ENCODE results near the gene MYO18A. TPM values are rescaled to one million over a fixed set of nuclear protein-coding genes. Genes with fewer than 3 reads are reported as not detected.

The MYO18A gene
- total and polyA plus RNA-seq, 2 of the 4 experiments (the other 2 are of a cell fraction), result 22.4 to 39.1 TPM

GRCh38 chr17:29071303-29071702 is 108.9 kb downstream of the MYO18A start:
- Histone ChIP-seq H3K4me2 (ENCODE audit: low read depth, low read length) (no peak overlapping the region), H3K4ac (ENCODE audit: low read depth, low read length) (no peak overlapping the region), H4K5ac (ENCODE audit: low read depth, low read length) (no peak overlapping the region), H3K4me3 (ENCODE audit: insufficient read depth, low read depth, low read length) (no peak overlapping the region), H2BK120ac (ENCODE audit: low read depth, low read length) (no peak overlapping the region), H3K79me1 (ENCODE audit: low read depth in 1 of 2, low read length in 2 of 2) (no peaks in the 10 kb centered on the region), H3K27ac (ENCODE audit: insufficient read depth, low read length) (no peak overlapping the region), H4K8ac (ENCODE audit: low read depth in 2 of 2, low read length in 2 of 2) (no peak overlapping the region), H3K36me3 (ENCODE audit: control insufficient read depth, insufficient read depth, low read length) (peaks cover 3% of the 10 kb centered on the region; the same call in 1 of the 2 replicates), H3K9me1 (ENCODE audit: insufficient read depth, low read length) (no peaks in the 10 kb centered on the region), H3K14ac (replicated peaks; ENCODE audit: low read depth, low read length) (no peak overlapping the region), H3K4me1 (ENCODE audit: control insufficient read depth, insufficient read depth, low read length) (no peaks in the 10 kb centered on the region), H3K9me3 (ENCODE audit: control insufficient read depth, insufficient read depth, low read length) (no peaks in the 10 kb centered on the region), H2AK5ac (ENCODE audit: low read depth, low read length) (no peak overlapping the region), H2AFZ (replicated peaks; ENCODE audit: low read length, poor library complexity) (no peak overlapping the region), H4K91ac (ENCODE audit: insufficient read depth, low read depth, low read length) (no peak overlapping the region), H2AK9ac (replicated peaks; ENCODE audit: low read depth, low read length, poor library complexity) (no peak overlapping the region), H2BK20ac (ENCODE audit: low read depth, low read length) (no peak overlapping the region), H3K18ac (ENCODE audit: low read depth, low read length) (no peak overlapping the region), H3K56ac (ENCODE audit: extremely low read depth, insufficient read depth, low read length) (no peak overlapping the region), H2BK5ac (ENCODE audit: low read depth, low read length, poor library complexity, severe bottlenecking) (no peak overlapping the region), H2BK15ac (ENCODE audit: low read depth, low read length) (no peak overlapping the region), H3K9ac (ENCODE audit: low read depth, low read length) (no peak overlapping the region), H3K27me3 (ENCODE audit: control insufficient read depth, insufficient read depth, low read length) (peaks cover 17% of the 10 kb centered on the region), H4K20me1 (ENCODE audit: insufficient read depth, low read length) (no peaks in the 10 kb centered on the region; the same call in 1 of the 2 replicates), H3K23ac (ENCODE audit: low read depth, low read length) (no peak overlapping the region)
- in situ Hi-C loops (cut with MboI; ENCODE audit: low sequenced_read_pairs), result no loop called here
- dilution Hi-C loops (cut with HindIII; ENCODE audit: low sequenced_read_pairs, unreplicated experiment), result no loop called here
- ATAC-seq (ENCODE audit: low read depth), result no peak
- DNase-seq, result no peak
- TF ChIP-seq MXI1 (IDR thresholded peaks at IDR 0.05; ENCODE audit: borderline replicate concordance, low read depth, low read length), result no peak
- TF ChIP-seq RFX5 (IDR thresholded peaks at IDR 0.05; ENCODE audit: low read depth, low read length), result no peak
- TF ChIP-seq MAFK (IDR thresholded peaks at IDR 0.05; ENCODE audit: low read depth, low read length), result no peak
- no peak for TF ChIP-seq NFE2L2 (IDR thresholded peaks at IDR 0.05; ENCODE audit: low read depth, low read length)
- no peak for TF ChIP-seq FOS (IDR thresholded peaks at IDR 0.05; ENCODE audit: low read depth, low read length)
- TF ChIP-seq ELK1 (IDR thresholded peaks at IDR 0.05; ENCODE audit: borderline replicate concordance, low read depth, low read length), result no peak
- no peak for TF ChIP-seq CHD1 (IDR thresholded peaks at IDR 0.05; ENCODE audit: low read depth, low read length)
- no peak for TF ChIP-seq POLR2A (IDR thresholded peaks at IDR 0.05; ENCODE audit: low read depth, low read length)
- TF ChIP-seq, protein P1, sequence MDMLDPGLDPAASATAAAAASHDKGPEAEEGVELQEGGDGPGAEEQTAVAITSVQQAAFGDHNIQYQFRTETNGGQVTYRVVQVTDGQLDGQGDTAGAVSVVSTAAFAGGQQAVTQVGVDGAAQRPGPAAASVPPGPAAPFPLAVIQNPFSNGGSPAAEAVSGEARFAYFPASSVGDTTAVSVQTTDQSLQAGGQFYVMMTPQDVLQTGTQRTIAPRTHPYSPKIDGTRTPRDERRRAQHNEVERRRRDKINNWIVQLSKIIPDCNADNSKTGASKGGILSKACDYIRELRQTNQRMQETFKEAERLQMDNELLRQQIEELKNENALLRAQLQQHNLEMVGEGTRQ (IDR thresholded peaks at IDR 0.05; ENCODE audit: low read depth, low read length), result no peak
- TF ChIP-seq SMC3 (IDR thresholded peaks at IDR 0.05; ENCODE audit: low read depth, low read length), result no peak
- no peak for TF ChIP-seq MAZ (IDR thresholded peaks at IDR 0.05; ENCODE audit: borderline replicate concordance, low read depth, low read length)
- no peak for TF ChIP-seq RAD21 (IDR thresholded peaks at IDR 0.05; ENCODE audit: low read length)
- no peak for TF ChIP-seq CEBPB (IDR thresholded peaks at IDR 0.05; ENCODE audit: low read depth, low read length)
- TF ChIP-seq, protein P2, sequence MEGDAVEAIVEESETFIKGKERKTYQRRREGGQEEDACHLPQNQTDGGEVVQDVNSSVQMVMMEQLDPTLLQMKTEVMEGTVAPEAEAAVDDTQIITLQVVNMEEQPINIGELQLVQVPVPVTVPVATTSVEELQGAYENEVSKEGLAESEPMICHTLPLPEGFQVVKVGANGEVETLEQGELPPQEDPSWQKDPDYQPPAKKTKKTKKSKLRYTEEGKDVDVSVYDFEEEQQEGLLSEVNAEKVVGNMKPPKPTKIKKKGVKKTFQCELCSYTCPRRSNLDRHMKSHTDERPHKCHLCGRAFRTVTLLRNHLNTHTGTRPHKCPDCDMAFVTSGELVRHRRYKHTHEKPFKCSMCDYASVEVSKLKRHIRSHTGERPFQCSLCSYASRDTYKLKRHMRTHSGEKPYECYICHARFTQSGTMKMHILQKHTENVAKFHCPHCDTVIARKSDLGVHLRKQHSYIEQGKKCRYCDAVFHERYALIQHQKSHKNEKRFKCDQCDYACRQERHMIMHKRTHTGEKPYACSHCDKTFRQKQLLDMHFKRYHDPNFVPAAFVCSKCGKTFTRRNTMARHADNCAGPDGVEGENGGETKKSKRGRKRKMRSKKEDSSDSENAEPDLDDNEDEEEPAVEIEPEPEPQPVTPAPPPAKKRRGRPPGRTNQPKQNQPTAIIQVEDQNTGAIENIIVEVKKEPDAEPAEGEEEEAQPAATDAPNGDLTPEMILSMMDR (conservative IDR thresholded peaks at IDR 0.05; ENCODE audit: low read depth, low read length), result no peak
- no peak for TF ChIP-seq RCOR1 (IDR thresholded peaks at IDR 0.05; ENCODE audit: insufficient replicate concordance, low read length)
- no peak for TF ChIP-seq BHLHE40 (IDR thresholded peaks at IDR 0.05; ENCODE audit: low read depth, low read length)
- intact Hi-C loops (cut with micrococcal nuclease), result no loop called here
- no TSS peak for BruUV-seq (replicated peaks)
- POLR2A ChIA-PET (ENCODE audit: unreplicated experiment), result no interaction called here
- no CpG with 5 or more reads among the region's 1 CpG for WGBS, 2 experiments (ENCODE audit: extremely low coverage in 2 of 2, insufficient read length in 1 of 2)
- CTCF ChIA-PET, result no interaction called here

Data from IMR-90 (cell line).